H1 (cell line): Measurements from ENCODE around the gene PSMD9.

Experiments
- EZH2 ChIP-seq: fragments of 200-600 bp; sonication (generic); IDR thresholded peaks from 2 replicates; pipeline ENCODE4 v1.7.1; 2012; ENCODE audit warnings: low read depth, mild to moderate bottlenecking, moderate library complexity, low read length, inconsistent platforms; ENCODE audit not compliant: severe bottlenecking
- GTF2F1 ChIP-seq: IDR thresholded peaks from 2 replicates; pipeline ENCODE4 v1.6.1; 2012; ENCODE audit warnings: low read depth, low read length, improper control_type of control experiment, borderline replicate concordance
- ZNF274 ChIP-seq: IDR thresholded peaks from 2 replicates; pipeline ENCODE4 v1.7.0; 2012; ENCODE audit warnings: low read length, borderline replicate concordance; ENCODE audit errors: extremely low read depth
- TF ChIP-seq, protein P1 (sequence below), 3 experiments: IDR thresholded peaks; 1 replicate in 2 of 3; 2 replicates in 1 of 3; pipeline versions ENCODE4 v1.5.1 to v1.6.1; 2011; ENCODE audit warnings: low read length in 3 of 3, mild to moderate bottlenecking in 3 of 3, inconsistent platforms in 2 of 3, low read depth in 1 of 3, moderate library complexity in 1 of 3; ENCODE audit not compliant: insufficient read depth in 1 of 3; ENCODE audit errors: control extremely low read depth in 1 of 3

DNA sequence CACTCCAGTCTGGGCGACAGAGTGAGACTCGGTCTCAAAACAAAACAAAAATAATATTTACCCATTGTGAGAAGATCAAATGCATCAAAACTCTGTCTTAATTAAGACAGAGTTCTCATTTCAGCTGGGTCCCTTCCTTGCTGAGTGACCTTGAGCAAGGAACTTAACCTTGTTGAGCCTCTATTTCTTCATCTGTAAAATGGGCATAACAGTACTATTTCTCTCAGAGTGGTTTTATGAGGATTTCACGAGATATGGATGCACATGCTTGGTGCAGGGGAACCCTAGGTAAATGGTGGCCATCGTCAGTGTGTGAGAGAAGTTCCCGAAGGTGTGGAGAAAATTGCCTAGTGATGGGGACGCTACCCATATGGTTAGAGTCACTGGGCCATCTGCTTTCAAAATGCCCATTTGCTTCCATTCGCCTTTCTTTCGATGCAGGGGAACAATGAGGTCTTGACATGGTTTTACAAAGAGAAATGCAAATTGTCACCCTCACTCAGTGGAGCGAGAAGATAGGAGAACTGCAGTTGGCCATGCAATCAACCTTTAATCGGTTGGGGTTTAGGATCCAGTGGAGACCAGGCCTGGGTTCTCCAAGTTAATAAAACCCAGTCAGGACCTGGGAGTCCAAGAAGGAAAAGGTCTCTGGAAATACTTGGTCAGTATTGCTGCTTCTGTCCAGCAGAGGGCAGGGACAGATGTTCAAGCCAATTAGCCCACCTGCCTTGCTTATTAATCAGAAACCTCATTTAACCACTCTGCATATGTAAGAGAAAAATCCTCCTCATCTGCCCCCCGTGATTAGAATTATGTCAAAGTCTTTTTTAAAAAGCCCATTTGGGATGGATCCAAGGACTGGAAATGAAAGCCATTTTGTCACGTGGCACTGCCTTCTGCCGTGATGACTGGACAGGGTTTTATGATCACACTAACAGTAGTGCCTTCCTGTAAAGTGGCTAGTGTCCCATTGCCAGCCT, 67.0 kb downstream of the PSMD9 start:
- TF ChIP-seq, protein P1, sequence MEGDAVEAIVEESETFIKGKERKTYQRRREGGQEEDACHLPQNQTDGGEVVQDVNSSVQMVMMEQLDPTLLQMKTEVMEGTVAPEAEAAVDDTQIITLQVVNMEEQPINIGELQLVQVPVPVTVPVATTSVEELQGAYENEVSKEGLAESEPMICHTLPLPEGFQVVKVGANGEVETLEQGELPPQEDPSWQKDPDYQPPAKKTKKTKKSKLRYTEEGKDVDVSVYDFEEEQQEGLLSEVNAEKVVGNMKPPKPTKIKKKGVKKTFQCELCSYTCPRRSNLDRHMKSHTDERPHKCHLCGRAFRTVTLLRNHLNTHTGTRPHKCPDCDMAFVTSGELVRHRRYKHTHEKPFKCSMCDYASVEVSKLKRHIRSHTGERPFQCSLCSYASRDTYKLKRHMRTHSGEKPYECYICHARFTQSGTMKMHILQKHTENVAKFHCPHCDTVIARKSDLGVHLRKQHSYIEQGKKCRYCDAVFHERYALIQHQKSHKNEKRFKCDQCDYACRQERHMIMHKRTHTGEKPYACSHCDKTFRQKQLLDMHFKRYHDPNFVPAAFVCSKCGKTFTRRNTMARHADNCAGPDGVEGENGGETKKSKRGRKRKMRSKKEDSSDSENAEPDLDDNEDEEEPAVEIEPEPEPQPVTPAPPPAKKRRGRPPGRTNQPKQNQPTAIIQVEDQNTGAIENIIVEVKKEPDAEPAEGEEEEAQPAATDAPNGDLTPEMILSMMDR (IDR thresholded peaks at IDR 0.05; ENCODE audit: control extremely low read depth in 1 of 3, insufficient read depth in 1 of 3, low read depth in 1 of 3, low read length in 3 of 3) = peak; percentile 25 to 60 (median 44)
- TF ChIP-seq EZH2 (no peak), GTF2F1 (no peak), ZNF274 (no peak)
